Ectodermal cell (in vitro differentiated cells): ENCODE results near the gene PPFIBP2.

Source experiments
- H3K27ac ChIP-seq: 2 replicates; pipeline ENCODE4 v1.7.0; 2013; ENCODE audit warnings: mild to moderate bottlenecking, low read depth, low read length; ENCODE audit not compliant: insufficient read depth, poor library complexity, severe bottlenecking
- H3K27me3 ChIP-seq: 2 replicates; pipeline ENCODE4 v1.7.0; 2013; ENCODE audit warnings: mild to moderate bottlenecking, low read length; ENCODE audit not compliant: insufficient read depth, control insufficient read depth, poor library complexity, severe bottlenecking
- H3K36me3 ChIP-seq: one replicate; pipeline ENCODE4 v1.7.0; 2013; ENCODE audit warnings: low read length; ENCODE audit not compliant: control insufficient read depth, insufficient read depth
- H3K4me1 ChIP-seq: one replicate; pipeline ENCODE4 v1.7.0; 2013; ENCODE audit warnings: low read length; ENCODE audit not compliant: control insufficient read depth, insufficient read depth
- H3K4me3 ChIP-seq: 2 replicates; pipeline ENCODE4 v1.7.0; 2013; ENCODE audit warnings: low read depth, low read length, control low read depth; ENCODE audit not compliant: insufficient read depth
- H3K9me3 ChIP-seq: 2 replicates; pipeline ENCODE4 v1.7.0; 2013; ENCODE audit warnings: mild to moderate bottlenecking, low read length, moderate library complexity; ENCODE audit not compliant: control insufficient read depth
- WGBS, 2 experiments: methylation state at CpG; one replicate each; pipeline ENCODE4 v1.1.7; 2013; ENCODE audit warnings: missing lambda C conversion rate in 2 of 2; 5-methylcytosine and 5-hydroxymethylcytosine counted together

The PPFIBP2 gene

GRCh38 chr11:7606496-7606895, 92.7 kb downstream of the PPFIBP2 start:
- Histone ChIP-seq H3K9me3 (no peaks in the 10 kb centered on the region), H3K27ac (no peak overlapping the region), H3K4me1 (peaks cover 6% of the 10 kb centered on the region), H3K27me3 (no peaks in the 10 kb centered on the region), H3K4me3 (no peak overlapping the region), H3K36me3 (no peaks in the 10 kb centered on the region)

- peaks cover 8% of the 10 kb centered on the region for H3K4me1 ChIP-seq
- no peak overlapping the region for H3K4me3 ChIP-seq
- H3K27me3 ChIP-seq, result no peaks in the 10 kb centered on the region
- H3K9me3 ChIP-seq, result no peaks in the 10 kb centered on the region
- H3K27ac ChIP-seq, result no peak overlapping the region
- 92 to 97% methylated on average over 4 of the region's 4 CpGs for WGBS, 2 experiments
- no peaks in the 10 kb centered on the region for H3K36me3 ChIP-seq
Observed at GRCh38 chr11:7609015-7609414, 95.2 kb downstream of the PPFIBP2 start.

DNA sequence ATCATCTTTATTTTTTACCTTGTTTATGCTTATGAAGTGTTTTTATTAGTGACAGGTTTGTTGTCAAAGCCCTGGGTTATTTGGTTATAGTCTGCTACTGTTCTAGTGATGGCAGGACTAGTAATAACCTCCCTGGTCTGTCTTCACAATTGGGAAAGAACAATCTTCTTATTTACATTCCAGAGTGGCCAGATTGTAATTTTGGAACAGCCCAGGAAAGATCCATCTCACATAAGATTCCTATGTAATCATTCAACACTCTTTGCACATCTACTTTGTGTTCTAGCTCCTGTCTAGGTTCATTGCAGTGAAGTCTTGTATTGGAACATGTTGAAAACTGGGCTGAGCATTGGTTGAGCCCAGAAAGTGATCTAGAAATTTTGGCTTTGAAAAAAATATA, 95.7 kb downstream of the PPFIBP2 start:
- H3K4me1 ChIP-seq, result peaks cover 8% of the 10 kb centered on the region
- no peaks in the 10 kb centered on the region for H3K9me3 ChIP-seq
- no peak overlapping the region for H3K27ac ChIP-seq
- H3K4me3 ChIP-seq, result no peak overlapping the region
- H3K36me3 ChIP-seq, result no peaks in the 10 kb centered on the region
- H3K27me3 ChIP-seq, result no peaks in the 10 kb centered on the region

- H3K27me3 ChIP-seq, result no peaks in the 10 kb centered on the region
- H3K4me1 ChIP-seq, result peaks cover 8% of the 10 kb centered on the region
- no peak overlapping the region for H3K27ac ChIP-seq
- H3K36me3 ChIP-seq, result no peaks in the 10 kb centered on the region
- H3K4me3 ChIP-seq, result no peak overlapping the region
- 97 to 99% methylated on average over 3 of the region's 3 CpGs for WGBS, 2 experiments
- H3K9me3 ChIP-seq, result no peaks in the 10 kb centered on the region
Observed at GRCh38 chr11:7610393-7610792, 96.6 kb downstream of the PPFIBP2 start.

DNA sequence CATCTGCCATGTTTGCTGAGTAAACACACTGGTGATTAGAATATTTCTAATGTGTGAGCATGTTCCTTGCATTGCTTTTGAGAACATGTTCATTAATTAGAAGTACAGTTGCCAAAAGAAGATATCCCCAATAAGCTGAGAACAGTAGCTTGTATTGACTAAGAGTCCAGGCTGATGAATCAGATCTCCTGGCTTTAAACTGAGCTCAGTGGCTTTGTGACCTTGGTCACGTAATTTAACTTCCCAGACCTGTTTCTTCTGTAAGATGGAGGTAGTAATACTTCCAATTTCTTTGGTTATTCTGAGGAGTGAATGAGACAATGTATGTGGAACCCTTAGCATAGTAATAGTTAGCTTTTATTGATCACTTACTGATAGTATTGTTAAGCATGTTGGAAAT, 97.6 kb downstream of the PPFIBP2 start:
- no peak overlapping the region for H3K27ac ChIP-seq
- WGBS, 2 experiments, result 97 to 100% methylated on average over 1 of the region's 1 CpG
- H3K9me3 ChIP-seq, result no peaks in the 10 kb centered on the region
- peaks cover 8% of the 10 kb centered on the region for H3K4me1 ChIP-seq
- no peaks in the 10 kb centered on the region for H3K27me3 ChIP-seq
- H3K4me3 ChIP-seq, result no peak overlapping the region
- H3K36me3 ChIP-seq, result no peaks in the 10 kb centered on the region

- Histone ChIP-seq H3K27me3 (no peaks in the 10 kb centered on the region), H3K9me3 (no peaks in the 10 kb centered on the region), H3K4me3 (no peak overlapping the region), H3K4me1 (peaks cover 8% of the 10 kb centered on the region), H3K36me3 (no peaks in the 10 kb centered on the region), H3K27ac (no peak overlapping the region)
- WGBS, 2 experiments, result 79 to 86% methylated on average over 7 of the region's 7 CpGs
Observed at GRCh38 chr11:7612056-7612660, 98.4 kb downstream of the PPFIBP2 start.

DNA sequence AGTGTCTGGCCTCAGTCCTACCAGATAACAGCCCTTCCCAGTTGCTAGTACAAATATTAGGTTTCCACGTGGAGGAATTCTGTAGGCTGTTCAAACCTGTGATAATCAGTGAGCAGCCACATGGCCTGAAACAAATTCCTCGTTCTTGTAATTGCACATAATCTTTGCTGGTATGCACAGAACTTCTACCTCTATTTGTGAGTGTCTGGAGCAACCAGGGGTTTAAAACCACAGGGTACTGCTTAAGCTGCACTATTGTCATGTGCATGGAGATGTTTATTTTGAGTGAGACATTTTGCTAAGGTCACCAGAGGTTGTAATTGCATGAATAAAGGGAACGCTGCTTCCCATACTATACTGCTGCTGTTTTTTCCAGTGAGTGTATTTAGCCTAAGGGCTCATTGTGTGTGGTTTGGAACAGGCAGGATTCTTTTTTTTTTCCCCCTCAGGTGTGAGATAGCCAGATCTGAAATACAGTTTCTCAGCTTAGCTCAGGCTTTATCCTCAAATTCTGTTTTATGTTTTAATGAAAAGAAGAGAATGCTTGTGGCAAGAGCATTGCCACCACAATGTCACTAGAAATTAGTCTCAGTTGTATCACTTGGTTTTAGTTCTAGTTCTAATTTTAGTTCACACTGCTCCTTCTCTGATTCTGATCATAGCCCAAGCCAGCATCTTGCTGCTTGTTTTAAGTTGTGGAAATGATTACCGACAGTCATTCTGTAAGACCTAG, 99.0 kb downstream of the PPFIBP2 start:
- Histone ChIP-seq H3K9me3 (no peaks in the 10 kb centered on the region), H3K4me1 (peaks cover 8% of the 10 kb centered on the region), H3K27ac (no peak overlapping the region), H3K4me3 (no peak overlapping the region), H3K36me3 (no peaks in the 10 kb centered on the region), H3K27me3 (no peaks in the 10 kb centered on the region)
- WGBS, 2 experiments, result 66 to 75% methylated on average over 4 of the region's 4 CpGs

- Histone ChIP-seq H3K9me3 (no peaks in the 10 kb centered on the region), H3K27me3 (no peaks in the 10 kb centered on the region), H3K36me3 (no peaks in the 10 kb centered on the region), H3K4me1 (peaks cover 8% of the 10 kb centered on the region), H3K4me3 (no peak overlapping the region), H3K27ac (no peak overlapping the region)
- WGBS, 2 experiments, result 80 to 85% methylated on average over 4 of the region's 4 CpGs
Observed at GRCh38 chr11:7613394-7613720, 99.6 kb downstream of the PPFIBP2 start.

DNA sequence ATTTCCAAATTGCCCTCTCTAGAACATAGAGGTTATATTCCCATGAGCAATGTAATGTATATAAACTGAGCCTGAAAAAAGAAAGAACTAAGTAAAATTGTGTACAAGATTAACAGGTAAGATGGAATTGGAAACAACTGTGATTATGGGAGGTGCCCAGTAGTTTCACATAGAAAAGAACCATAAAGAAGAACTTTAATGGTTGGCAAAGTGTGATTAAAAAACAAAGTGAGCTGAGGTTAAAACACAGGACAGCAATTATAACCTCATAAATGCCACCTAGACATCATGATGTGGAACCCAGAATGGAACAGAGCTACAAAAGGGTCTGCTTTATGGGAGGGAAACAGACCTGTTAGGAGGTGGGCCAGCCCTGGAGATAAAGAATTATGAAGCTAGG, 100.9 kb downstream of the PPFIBP2 start:
- peaks cover 8% of the 10 kb centered on the region for H3K4me1 ChIP-seq
- no peaks in the 10 kb centered on the region for H3K27me3 ChIP-seq
- no peaks in the 10 kb centered on the region for H3K9me3 ChIP-seq
- H3K4me3 ChIP-seq, result no peak overlapping the region
- no peak overlapping the region for H3K27ac ChIP-seq
- no peaks in the 10 kb centered on the region for H3K36me3 ChIP-seq

DNA sequence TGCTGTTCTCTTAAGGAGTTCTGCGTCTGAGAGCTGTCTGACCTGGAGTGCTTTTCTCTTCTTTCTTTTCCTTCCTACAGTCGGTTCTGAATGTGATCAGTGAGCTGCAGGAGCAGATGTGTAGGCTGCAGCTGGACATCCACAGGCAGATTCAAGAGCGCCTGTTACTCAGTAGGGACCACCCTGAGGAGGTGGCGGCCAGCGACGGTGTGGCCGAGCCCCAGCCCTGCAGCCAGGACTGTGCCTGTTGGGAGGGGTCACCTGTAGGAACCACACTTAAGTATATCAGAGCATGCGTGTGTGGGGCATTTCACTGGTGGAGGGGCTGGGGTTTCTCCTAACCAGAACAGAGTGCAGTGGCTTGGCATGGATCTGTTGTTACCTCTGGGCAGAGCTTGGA, 103.2 kb downstream of the PPFIBP2 start:
- H3K4me3 ChIP-seq, result no peak overlapping the region
- no peak overlapping the region for H3K27ac ChIP-seq
- 93% methylated on average over 8 of the region's 8 CpGs for WGBS, 2 experiments
- no peaks in the 10 kb centered on the region for H3K36me3 ChIP-seq
- H3K4me1 ChIP-seq, result peaks cover 6% of the 10 kb centered on the region
- H3K9me3 ChIP-seq, result no peaks in the 10 kb centered on the region
- no peaks in the 10 kb centered on the region for H3K27me3 ChIP-seq

- WGBS, 2 experiments, result 95% methylated on average over 3 of the region's 3 CpGs
- Histone ChIP-seq H3K4me3 (no peak overlapping the region), H3K9me3 (no peaks in the 10 kb centered on the region), H3K36me3 (no peaks in the 10 kb centered on the region), H3K4me1 (no peaks in the 10 kb centered on the region), H3K27ac (no peak overlapping the region), H3K27me3 (no peaks in the 10 kb centered on the region)
Observed at GRCh38 chr11:7619322-7619721, 105.5 kb downstream of the PPFIBP2 start.
